Measurements from ENCODE around the gene RNF103. TPM values are rescaled to one million over a fixed set of nuclear protein-coding genes. Genes with fewer than 3 reads are reported as not detected.

The RNF103 gene
- total and polyA plus RNA-seq, 2 of the 13 experiments (the other 11 are each of a cell fraction or from before 2014, with no cell fraction given), result 19.8 to 21.1 TPM

- TF ChIP-seq ZNF33B (CRISPR knock-in tag; IDR thresholded peaks at IDR 0.05) (no peak), ZFP82 (CRISPR knock-in tag; IDR thresholded peaks at IDR 0.05; ENCODE audit: borderline replicate concordance) (no peak), LCORL (IDR thresholded peaks at IDR 0.05) (no peak), LCORL (CRISPR knock-in tag; IDR thresholded peaks at IDR 0.05) (no peak), TCF7L2 (IDR thresholded peaks at IDR 0.05; ENCODE audit: low read depth, low read length) (no peak), FOXO1 (CRISPR knock-in tag; IDR thresholded peaks at IDR 0.05) (peak; percentile 26; the same call in 1 of the 2 replicates), KDM1A (CRISPR knock-in tag; IDR thresholded peaks at IDR 0.05) (no peak), ETV5 (CRISPR knock-in tag; IDR thresholded peaks at IDR 0.05; ENCODE audit: borderline replicate concordance) (no peak), HMG20B (CRISPR knock-in tag; conservative IDR thresholded peaks at IDR 0.05) (no peak), UBTF (CRISPR knock-in tag; IDR thresholded peaks at IDR 0.05) (no peak), ZNF33A (CRISPR knock-in tag; IDR thresholded peaks at IDR 0.05; ENCODE audit: borderline replicate concordance) (no peak), ZNF740 (CRISPR knock-in tag; IDR thresholded peaks at IDR 0.05) (no peak), ZNF260 (CRISPR knock-in tag; IDR thresholded peaks at IDR 0.05; ENCODE audit: borderline replicate concordance, low read depth) (no peak), ZNF580 (CRISPR knock-in tag; IDR thresholded peaks at IDR 0.05; ENCODE audit: borderline replicate concordance, low read depth) (no peak), GTF2F1 (IDR thresholded peaks at IDR 0.05; ENCODE audit: low read length) (no peak), PCBP2 (optimal IDR thresholded peaks at IDR 0.05; ENCODE audit: low read depth, low read length, poor library complexity, severe bottlenecking) (no peak), BCL3 (CRISPR knock-in tag; IDR thresholded peaks at IDR 0.05) (peak; percentile 64; the same call in 1 of the 2 replicates), CCDC6 (CRISPR knock-in tag; IDR thresholded peaks at IDR 0.05) (no peak), KLF16 (CRISPR knock-in tag; IDR thresholded peaks at IDR 0.05) (no peak), TRAFD1 (CRISPR knock-in tag; IDR thresholded peaks at IDR 0.05; ENCODE audit: borderline replicate concordance) (no peak), MYPOP (CRISPR knock-in tag; IDR thresholded peaks at IDR 0.05) (no peak)
These were observed 25.7 kb upstream of the RNF103 start (continued) for GRCh38 chr2:86649119-86649947.

Measured in HepG2 (cell line).